GM21528 (cell line): Measurements from ENCODE around the gene GAS1.

Experiments used
- ATAC-seq: cut with Tn5 transposase; IDR thresholded peaks from one replicate; pipeline ENCODE4 v1.9.1; 2021; ENCODE audit warnings: mild to moderate bottlenecking, moderate library complexity; ENCODE audit not compliant: unreplicated experiment, low FRiP score

Gene GAS1

GRCh38 chr9:86926145-86926544 lies 21.2 kb downstream of the GAS1 start:
- ATAC-seq: no peak

- ATAC-seq: no peak
These were observed 21.6 kb downstream of the GAS1 start for GRCh38 chr9:86925686-86926085.

GRCh38 chr9:86924206-86924605 lies 23.1 kb downstream of the GAS1 start:
- no peak for ATAC-seq

GRCh38 chr9:86921151-86921923 lies 26.0 kb downstream of the GAS1 start:
- no peak for ATAC-seq

GRCh38 chr9:86918556-86918955 lies 28.8 kb downstream of the GAS1 start:
- no peak for ATAC-seq

- ATAC-seq: no peak
These were observed 35.1 kb downstream of the GAS1 start for GRCh38 chr9:86912210-86912609.

- no peak for ATAC-seq
These were observed 37.9 kb downstream of the GAS1 start for GRCh38 chr9:86909388-86909787.

- ATAC-seq: no peak
These were observed 39.0 kb downstream of the GAS1 start for GRCh38 chr9:86908261-86908660.

- ATAC-seq: no peak
These were observed 40.0 kb downstream of the GAS1 start for GRCh38 chr9:86907346-86907745.

- ATAC-seq: no peak
These were observed 43.6 kb downstream of the GAS1 start for GRCh38 chr9:86903734-86904085.

- no peak for ATAC-seq
These were observed 44.1 kb downstream of the GAS1 start for GRCh38 chr9:86902991-86903733.

GRCh38 chr9:86902586-86902985 lies 44.7 kb downstream of the GAS1 start:
- no peak for ATAC-seq

- ATAC-seq: no peak
These were observed 45.1 kb downstream of the GAS1 start for GRCh38 chr9:86902176-86902575.

GRCh38 chr9:86901511-86901910 lies 45.8 kb downstream of the GAS1 start:
- no peak for ATAC-seq
